ENCODE results near the gene TMEM106C.

GRCh38 chr12:47920913-47921312, 42.5 kb upstream of the TMEM106C start:
- TF ChIP-seq NR2C2 (CRISPR knock-in tag; IDR thresholded peaks at IDR 0.05) (no peak), NR2C2 (tag; IDR thresholded peaks at IDR 0.05) (no peak), HDAC2 (IDR thresholded peaks at IDR 0.05) (no peak), CHD7 (IDR thresholded peaks at IDR 0.05; ENCODE audit: low read depth, low read length) (no peak), SNRNP70 (optimal IDR thresholded peaks at IDR 0.05; ENCODE audit: low read depth, low read length) (no peak)
